ENCODE results near the gene SUN2. TPM values are rescaled to one million over a fixed set of nuclear protein-coding genes. Genes with fewer than 3 reads are reported as not detected.

The SUN2 gene
- total RNA-seq, 1 donor from 2014 or later = 41.7 TPM

DNA sequence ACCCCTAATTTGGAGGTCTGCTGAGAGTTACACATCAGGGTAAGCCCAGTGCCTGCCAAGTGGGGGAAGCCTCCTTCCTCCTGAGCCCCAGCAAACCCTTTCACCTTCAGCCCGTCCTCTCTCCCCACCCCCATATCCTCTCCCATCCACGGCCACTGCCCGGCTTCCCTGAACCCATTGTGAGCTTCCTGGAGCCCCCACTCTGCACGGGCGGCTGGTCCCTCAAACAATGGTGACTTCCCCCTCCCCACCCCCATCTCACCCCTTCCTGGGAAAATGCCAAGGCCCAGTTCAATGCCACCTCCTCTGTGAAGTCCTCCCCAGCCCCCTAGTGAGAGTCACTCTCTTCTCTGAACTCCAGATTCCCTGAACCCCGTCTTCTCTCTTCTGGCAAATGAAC is 20.3 kb upstream of the SUN2 start:
- Mint-ChIP-seq H3K27ac (ENCODE audit: unreplicated experiment) (no peak overlapping the region), H3K4me3 (no peak overlapping the region)
- TF ChIP-seq, protein P1, sequence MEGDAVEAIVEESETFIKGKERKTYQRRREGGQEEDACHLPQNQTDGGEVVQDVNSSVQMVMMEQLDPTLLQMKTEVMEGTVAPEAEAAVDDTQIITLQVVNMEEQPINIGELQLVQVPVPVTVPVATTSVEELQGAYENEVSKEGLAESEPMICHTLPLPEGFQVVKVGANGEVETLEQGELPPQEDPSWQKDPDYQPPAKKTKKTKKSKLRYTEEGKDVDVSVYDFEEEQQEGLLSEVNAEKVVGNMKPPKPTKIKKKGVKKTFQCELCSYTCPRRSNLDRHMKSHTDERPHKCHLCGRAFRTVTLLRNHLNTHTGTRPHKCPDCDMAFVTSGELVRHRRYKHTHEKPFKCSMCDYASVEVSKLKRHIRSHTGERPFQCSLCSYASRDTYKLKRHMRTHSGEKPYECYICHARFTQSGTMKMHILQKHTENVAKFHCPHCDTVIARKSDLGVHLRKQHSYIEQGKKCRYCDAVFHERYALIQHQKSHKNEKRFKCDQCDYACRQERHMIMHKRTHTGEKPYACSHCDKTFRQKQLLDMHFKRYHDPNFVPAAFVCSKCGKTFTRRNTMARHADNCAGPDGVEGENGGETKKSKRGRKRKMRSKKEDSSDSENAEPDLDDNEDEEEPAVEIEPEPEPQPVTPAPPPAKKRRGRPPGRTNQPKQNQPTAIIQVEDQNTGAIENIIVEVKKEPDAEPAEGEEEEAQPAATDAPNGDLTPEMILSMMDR (conservative IDR thresholded peaks at IDR 0.05) = no peak

DNA sequence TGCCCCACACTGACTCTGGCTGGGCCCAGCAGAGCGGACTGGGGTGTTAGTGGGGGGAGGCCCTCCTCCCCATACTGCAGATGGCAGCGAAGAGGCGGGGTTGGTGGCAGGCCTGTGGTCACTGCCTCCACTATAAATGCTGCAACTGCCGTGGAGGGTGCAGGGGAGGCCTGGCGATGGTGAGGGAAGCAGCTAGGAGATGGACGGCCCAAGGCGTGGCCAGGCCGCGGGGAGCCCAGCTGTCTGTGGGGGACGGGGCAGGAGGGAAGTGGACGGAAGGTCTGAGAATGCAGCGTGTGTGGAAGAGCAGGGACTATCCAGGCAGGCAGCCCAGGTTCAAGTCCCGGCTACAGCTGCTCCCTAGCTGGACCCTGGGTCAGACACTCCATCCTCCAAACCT is 19.9 kb upstream of the SUN2 start:
- Mint-ChIP-seq H3K4me1 (no peaks in the 10 kb centered on the region), H3K27ac (ENCODE audit: unreplicated experiment) (peak overlapping the region; percentile 57), H3K9me3 (no peaks in the 10 kb centered on the region), H3K36me3 (ENCODE audit: low read depth) (no peaks in the 10 kb centered on the region), H3K27me3 (ENCODE audit: low read depth) (no peaks in the 10 kb centered on the region), H3K4me3 (no peak overlapping the region)
- TF ChIP-seq, protein P1 (conservative IDR thresholded peaks at IDR 0.05) = no peak
- DNase-seq (ENCODE audit: low read depth, low spot score) = no peak

More for the DNA sequence above, 20.3 kb upstream of the SUN2 start:
- Mint-ChIP-seq H3K9me3 (no peaks in the 10 kb centered on the region), H3K36me3 (ENCODE audit: low read depth) (no peaks in the 10 kb centered on the region), H3K27me3 (ENCODE audit: low read depth) (no peaks in the 10 kb centered on the region), H3K4me1 (no peaks in the 10 kb centered on the region)
- DNase-seq (ENCODE audit: low read depth, low spot score) = no peak

DNA sequence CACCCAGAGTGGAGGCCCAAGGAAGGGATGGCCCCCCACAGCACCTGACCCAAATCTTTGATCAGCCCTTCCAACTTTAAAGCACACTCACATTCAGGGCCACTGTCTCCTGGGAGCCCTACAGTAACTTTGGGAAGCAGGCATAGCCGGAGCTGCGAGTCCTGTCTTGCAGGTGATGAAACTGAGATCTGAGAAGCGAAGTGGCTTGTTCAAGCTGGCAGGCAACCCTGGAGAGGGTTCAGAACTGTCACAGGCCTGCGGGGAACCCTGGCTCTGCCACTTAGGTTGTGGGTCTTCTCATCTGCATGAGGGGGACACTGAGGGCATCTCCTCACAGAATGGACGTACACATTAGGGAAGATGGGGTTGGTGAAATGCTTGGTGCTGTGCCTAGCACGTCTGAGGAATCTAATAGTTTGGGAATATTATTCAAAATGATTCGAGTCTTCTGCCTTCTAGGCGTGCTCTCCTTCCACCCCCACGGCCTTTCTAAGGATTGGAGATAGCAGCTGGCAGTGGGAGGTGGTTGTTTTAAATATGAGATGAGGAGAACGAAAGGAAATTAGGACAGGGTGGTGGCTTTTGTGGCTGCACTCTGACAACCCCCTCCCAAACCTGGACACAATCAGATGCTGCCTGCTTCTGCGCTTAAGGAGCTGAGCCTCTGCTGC is 18.8 kb upstream of the SUN2 start:
- no peaks in the 10 kb centered on the region for H3K9me3 Mint-ChIP-seq

DNA sequence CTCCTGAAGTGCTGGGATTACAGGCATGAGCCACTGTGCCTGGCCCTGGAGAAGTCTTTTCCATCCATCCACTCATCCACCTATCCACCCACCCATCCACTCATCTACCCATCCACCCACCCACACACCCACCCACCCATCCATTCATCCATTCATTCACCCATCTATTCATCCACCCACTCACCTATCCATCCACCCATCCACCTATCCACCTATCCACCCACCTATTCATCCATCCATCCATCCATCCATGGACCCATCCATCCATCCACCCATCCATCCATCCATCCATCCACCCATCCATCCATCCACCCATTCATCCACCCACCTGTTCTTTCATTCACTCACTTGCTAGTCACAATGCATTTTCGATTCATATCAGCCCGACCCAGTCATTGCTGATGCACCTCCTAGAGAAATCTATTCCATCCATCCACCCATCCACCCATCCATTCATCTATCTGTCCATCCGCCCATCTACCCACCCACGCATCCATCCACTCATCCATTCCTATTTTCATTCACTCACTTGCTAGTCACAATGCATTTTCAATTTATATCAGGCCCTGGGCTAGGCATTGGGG is 17.7 kb upstream of the SUN2 start:
- no peaks in the 10 kb centered on the region for H3K4me1 Mint-ChIP-seq
- TF ChIP-seq, protein P1 (conservative IDR thresholded peaks at IDR 0.05) = no peak
- no peak for DNase-seq (ENCODE audit: low read depth, low spot score)
- H3K27me3 Mint-ChIP-seq (ENCODE audit: low read depth) = no peaks in the 10 kb centered on the region
- no peaks in the 10 kb centered on the region for H3K36me3 Mint-ChIP-seq (ENCODE audit: low read depth)
- H3K9me3 Mint-ChIP-seq = no peaks in the 10 kb centered on the region
- H3K27ac Mint-ChIP-seq (ENCODE audit: unreplicated experiment) = no peak overlapping the region
- no peak overlapping the region for H3K4me3 Mint-ChIP-seq

More for the DNA sequence above, 18.8 kb upstream of the SUN2 start:
- H3K27ac Mint-ChIP-seq (ENCODE audit: unreplicated experiment) = no peak overlapping the region
- DNase-seq (ENCODE audit: low read depth, low spot score) = no peak
- TF ChIP-seq, protein P1 (conservative IDR thresholded peaks at IDR 0.05) = no peak
- no peaks in the 10 kb centered on the region for H3K4me1 Mint-ChIP-seq
- H3K4me3 Mint-ChIP-seq = no peak overlapping the region
- no peaks in the 10 kb centered on the region for H3K36me3 Mint-ChIP-seq (ENCODE audit: low read depth)
- H3K27me3 Mint-ChIP-seq (ENCODE audit: low read depth) = no peaks in the 10 kb centered on the region

DNA sequence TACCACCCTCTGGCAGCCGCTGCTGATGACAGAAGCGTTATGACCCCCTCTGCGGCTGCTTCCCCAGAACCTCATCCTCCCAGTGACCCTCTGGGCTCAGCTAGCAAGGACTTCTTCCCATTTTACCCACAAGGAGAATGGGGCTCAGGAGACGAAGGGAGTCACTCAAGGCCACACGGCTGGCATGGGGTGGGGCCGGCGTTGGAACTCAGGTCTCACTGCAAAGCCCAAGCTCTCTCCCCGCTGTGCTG is 16.8 kb upstream of the SUN2 start:
- Mint-ChIP-seq H3K27ac (ENCODE audit: unreplicated experiment) (no peak overlapping the region), H3K36me3 (ENCODE audit: low read depth) (no peaks in the 10 kb centered on the region)

More for the DNA sequence above, 16.8 kb upstream of the SUN2 start:
- Mint-ChIP-seq H3K9me3 (no peaks in the 10 kb centered on the region), H3K27me3 (ENCODE audit: low read depth) (no peaks in the 10 kb centered on the region), H3K4me1 (no peaks in the 10 kb centered on the region), H3K4me3 (no peak overlapping the region)
- TF ChIP-seq, protein P1 (conservative IDR thresholded peaks at IDR 0.05) = no peak
- DNase-seq (ENCODE audit: low read depth, low spot score) = no peak
